Transverse colon (tissue), 4 donors: ENCODE data around the gene DNAH3. TPM values are rescaled to one million over a fixed set of nuclear protein-coding genes. Genes with fewer than 3 reads are reported as not detected.
"Not testable (repeated sequence)": the region's sequence is repeated elsewhere in the genome, so short reads cannot be mapped to it uniquely, and the experiment has no call there.

ENCODE experiments used
- DNase-seq: peaks from one replicate; pipeline ENCODE4 v3.0.0-alpha.2; 2019
- H3K27ac ChIP-seq, 4 donors: fragments of 200-600 bp; sonication (generic); 2 replicates each; pipeline ENCODE4 v1.5.1; 2016 to 2018; ENCODE audit warnings: inconsistent platforms in 4 of 4
- H3K27me3 ChIP-seq: fragments of 200-600 bp; sonication (generic); 2 replicates; pipeline ENCODE4 v1.5.1; 2017; ENCODE audit warnings: inconsistent platforms
- H3K36me3 ChIP-seq, 4 donors: fragments of 200-600 bp; sonication (generic); 2 replicates each; pipeline ENCODE4 v1.5.1; 2017 to 2019; ENCODE audit warnings: inconsistent platforms in 4 of 4
- H3K4me1 ChIP-seq, 4 donors: fragments of 200-600 bp; sonication (generic); 2 replicates each; pipeline ENCODE4 v1.5.1; 2017 to 2020; ENCODE audit warnings: inconsistent platforms in 4 of 4
- H3K4me3 ChIP-seq, 4 donors: fragments of 200-600 bp; sonication (generic); 1 replicate in 1 of 4; 2 replicates in 3 of 4; pipeline versions ENCODE4 v1.5.1 to v1.6.1; 2017 to 2019; ENCODE audit warnings: inconsistent platforms in 4 of 4
- H3K9me3 ChIP-seq, 2 donors: fragments of 200-600 bp; sonication (generic); 2 replicates each; pipeline ENCODE4 v1.5.1; 2017 to 2019; ENCODE audit warnings: inconsistent platforms in 2 of 2
- EP300 ChIP-seq: sonication (generic); formaldehyde crosslinking; IDR thresholded peaks from one replicate; pipeline ENCODE4 v1.6.1; 2017; ENCODE audit warnings: antibody characterized with exemption, low read depth
- POLR2A ChIP-seq: fragments of 450-650 bp; IDR thresholded peaks from one replicate; pipeline ENCODE4 v1.6.1; 2016; ENCODE audit warnings: antibody characterized with exemption, mild to moderate bottlenecking, moderate library complexity
- POLR2AphosphoS5 ChIP-seq, 3 donors: sonication (generic); formaldehyde crosslinking; IDR thresholded peaks; one replicate each; pipeline ENCODE4 v1.6.1; 2016; ENCODE audit warnings: antibody characterized with exemption in 3 of 3
- whole genome bisulfite sequencing, 2 donors: methylation state at CpG; one replicate each; pipeline ENCODE4 v1.1.5; 2018; ENCODE audit warnings: low coverage in 1 of 2; 5-methylcytosine and 5-hydroxymethylcytosine counted together
- in situ Hi-C, 4 donors: fragments of 200-750 bp; cut with MboI; loops; one replicate each; pipeline versions ENCODE4 v1.15.0 to v1.15.1; 2017; ENCODE audit warnings: low sequenced_read_pairs in 3 of 4, low pct_ligation_motif_present in 1 of 4, low pct_unique_long_range_greater_than_20kb in 1 of 4
- intact Hi-C: fragments of 100-400 bp; cut with DNase I; formaldehyde crosslinking; loops from one replicate; pipeline ENCODE4 v1.15.1; 2023; ENCODE audit warnings: low total_unique reads
- total RNA-seq, 4 donors: library from RNA; depleted of rRNA; stranded (reverse); fragments of >200 nt; gene quantifications; one replicate each; pipeline ENCODE4 v1.1.0, GENCODE V29; 2016
- TF ChIP-seq, protein P1 (sequence below), 5 experiments: fragments of 200-600 bp in 3 of 5; fragments of 450-650 bp in 2 of 5; sonication (generic) in 3 of 5; IDR thresholded peaks; 1 replicate in 2 of 5; 2 replicates in 3 of 5; pipeline ENCODE4 v1.5.1; 2016 to 2017; ENCODE audit warnings: antibody characterized with exemption in 5 of 5, inconsistent platforms in 3 of 5, mild to moderate bottlenecking in 2 of 5, moderate library complexity in 1 of 5

Gene DNAH3
- total RNA-seq, 4 donors from 2014 or later = 1.1 to 28.7 (median 5.5) TPM

DNA sequence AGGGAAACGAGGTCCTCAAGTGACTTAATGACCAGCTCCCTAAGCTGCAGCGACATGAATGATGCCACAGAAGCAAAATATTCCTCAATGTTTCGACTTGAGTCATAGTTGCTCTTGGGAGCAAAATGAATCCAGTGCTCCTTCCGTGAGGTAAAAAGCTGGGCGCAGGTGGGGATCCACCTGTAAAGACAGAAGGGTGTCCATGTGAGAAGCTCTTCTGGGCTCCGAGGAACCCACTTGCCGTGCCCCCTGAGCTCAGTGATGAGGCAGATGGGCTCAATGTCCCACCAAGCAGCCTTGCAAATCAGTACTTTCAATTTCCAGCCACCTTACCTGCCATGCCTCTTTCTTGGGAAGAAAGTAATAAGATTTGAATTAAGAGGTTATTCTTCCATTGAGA, 25.5 kb downstream of the DNAH3 start:
- intact Hi-C loops = no loop called here
- Histone ChIP-seq H3K27me3 (no peaks in the 10 kb centered on the region), H3K4me1 (no peaks in the 10 kb centered on the region), H3K36me3 (no peaks in the 10 kb centered on the region), H3K9me3 (no peaks in the 10 kb centered on the region), H3K4me3 (no peak overlapping the region), H3K27ac (no peak overlapping the region)
- 81 to 90% methylated on average over 4 to 7 of the region's 7 CpGs for WGBS, 2 donors
- TF ChIP-seq POLR2A = no peak
- in situ Hi-C loops = loop anchor here in 1 of 4 donors (25.0 kb wide), 1 partner anchor 1287 kb away; no protein-coding TSS in a partner anchor
- no peak for DNase-seq

DNA sequence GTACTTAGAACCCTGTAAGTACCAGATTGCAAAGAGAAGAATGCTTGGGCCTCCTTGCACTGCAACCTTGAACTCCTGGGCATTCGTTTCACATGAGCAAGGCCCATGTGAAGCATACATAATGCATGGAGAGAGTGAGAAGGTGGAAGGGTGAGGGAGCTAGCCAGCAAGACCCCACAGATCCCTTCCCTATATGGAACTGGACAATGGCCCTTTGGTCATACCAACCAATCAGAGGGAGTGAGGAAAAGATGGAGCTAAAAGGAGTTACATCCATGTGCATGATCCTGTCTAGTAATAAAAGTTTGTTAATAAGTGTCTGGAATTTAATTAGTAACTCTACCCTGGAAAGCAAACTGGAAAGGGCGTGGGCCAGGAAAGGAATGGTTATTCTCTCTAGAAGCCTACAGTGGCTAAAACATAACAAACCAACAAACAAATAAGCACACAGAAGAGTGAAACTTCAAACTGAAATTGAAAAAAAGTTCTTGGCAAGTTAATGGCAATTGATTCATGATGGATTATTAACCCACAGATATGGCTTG, 29.6 kb downstream of the DNAH3 start:
- H3K9me3 ChIP-seq = no peaks in the 10 kb centered on the region
- in situ Hi-C loops (no loop called here), intact Hi-C loops (no loop called here)
- no peak overlapping the region for H3K4me3 ChIP-seq
- no peak for TF ChIP-seq POLR2AphosphoS5 (IDR thresholded peaks at IDR 0.05)
- TF ChIP-seq, protein P1, sequence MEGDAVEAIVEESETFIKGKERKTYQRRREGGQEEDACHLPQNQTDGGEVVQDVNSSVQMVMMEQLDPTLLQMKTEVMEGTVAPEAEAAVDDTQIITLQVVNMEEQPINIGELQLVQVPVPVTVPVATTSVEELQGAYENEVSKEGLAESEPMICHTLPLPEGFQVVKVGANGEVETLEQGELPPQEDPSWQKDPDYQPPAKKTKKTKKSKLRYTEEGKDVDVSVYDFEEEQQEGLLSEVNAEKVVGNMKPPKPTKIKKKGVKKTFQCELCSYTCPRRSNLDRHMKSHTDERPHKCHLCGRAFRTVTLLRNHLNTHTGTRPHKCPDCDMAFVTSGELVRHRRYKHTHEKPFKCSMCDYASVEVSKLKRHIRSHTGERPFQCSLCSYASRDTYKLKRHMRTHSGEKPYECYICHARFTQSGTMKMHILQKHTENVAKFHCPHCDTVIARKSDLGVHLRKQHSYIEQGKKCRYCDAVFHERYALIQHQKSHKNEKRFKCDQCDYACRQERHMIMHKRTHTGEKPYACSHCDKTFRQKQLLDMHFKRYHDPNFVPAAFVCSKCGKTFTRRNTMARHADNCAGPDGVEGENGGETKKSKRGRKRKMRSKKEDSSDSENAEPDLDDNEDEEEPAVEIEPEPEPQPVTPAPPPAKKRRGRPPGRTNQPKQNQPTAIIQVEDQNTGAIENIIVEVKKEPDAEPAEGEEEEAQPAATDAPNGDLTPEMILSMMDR (IDR thresholded peaks at IDR 0.05) = no peak
- no peak for TF ChIP-seq POLR2A
- no peak for TF ChIP-seq EP300
- no peaks in the 10 kb centered on the region for H3K36me3 ChIP-seq
- no peak for DNase-seq
- WGBS, 2 donors = 50 to 59% methylated on average over 1 to 2 of the region's 2 CpGs
- H3K27me3 ChIP-seq = no peaks in the 10 kb centered on the region
- no peak overlapping the region for H3K27ac ChIP-seq
- no peaks in the 10 kb centered on the region for H3K4me1 ChIP-seq

DNA sequence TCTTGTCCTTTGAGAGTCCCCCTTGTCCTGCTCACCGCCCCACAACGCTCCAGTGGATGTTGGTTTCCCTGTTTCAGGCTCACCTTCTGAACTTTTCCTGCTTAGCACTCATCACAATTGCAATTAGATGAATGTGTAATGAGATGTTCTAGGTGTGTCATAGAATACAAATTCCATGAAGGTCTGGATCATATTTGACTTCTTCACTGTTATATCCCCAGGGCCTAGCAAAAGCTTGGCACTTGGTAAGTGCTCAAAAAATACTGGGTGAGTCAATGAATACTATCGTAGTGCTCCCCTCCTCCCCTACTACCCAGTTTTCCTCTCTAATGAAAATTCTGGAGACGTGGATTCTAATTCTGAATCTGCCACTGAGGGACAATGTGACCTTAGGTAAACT, 33.1 kb downstream of the DNAH3 start:
- no peak overlapping the region for H3K4me3 ChIP-seq
- no peak for TF ChIP-seq POLR2A
- TF ChIP-seq, protein P1 (IDR thresholded peaks at IDR 0.05) = no peak
- TF ChIP-seq POLR2AphosphoS5 (IDR thresholded peaks at IDR 0.05) = no peak
- TF ChIP-seq EP300 = no peak
- no peaks in the 10 kb centered on the region for H3K36me3 ChIP-seq
- intact Hi-C loops (no loop called here), in situ Hi-C loops (no loop called here)
- 91 to 95% methylated on average over 2 to 4 of the region's 4 CpGs for WGBS, 2 donors
- H3K9me3 ChIP-seq = no peaks in the 10 kb centered on the region
- DNase-seq = no peak
- H3K4me1 ChIP-seq = no peaks in the 10 kb centered on the region
- no peaks in the 10 kb centered on the region for H3K27me3 ChIP-seq
- H3K27ac ChIP-seq = no peak overlapping the region

DNA sequence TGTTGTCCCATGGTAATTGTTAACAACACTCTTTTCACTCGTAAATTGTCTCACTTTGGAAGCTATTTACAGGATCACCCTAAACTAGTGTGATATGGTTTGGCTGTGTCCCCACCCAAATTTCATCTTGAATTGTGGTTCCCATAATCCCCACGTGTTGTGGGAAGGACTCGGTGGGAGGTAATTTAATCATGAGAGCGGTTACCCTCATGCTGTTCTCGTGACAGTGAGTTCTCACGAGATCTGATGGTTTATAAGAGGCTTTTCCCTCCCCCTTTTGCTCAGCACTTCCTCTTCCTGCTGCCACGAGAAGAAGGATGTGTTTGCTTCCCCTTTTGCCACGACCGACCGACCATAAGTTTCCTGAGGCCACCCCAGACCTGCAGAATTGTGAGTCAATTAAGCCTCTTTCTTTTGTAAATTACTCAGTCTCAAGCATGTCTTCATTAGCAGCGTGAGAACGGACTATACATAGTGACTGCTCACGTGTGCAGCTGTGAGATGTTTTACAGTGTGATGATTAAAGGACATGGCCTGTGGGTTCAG, 34.4 kb downstream of the DNAH3 start:
- WGBS, 2 donors = 31 to 60% methylated on average over 4 to 13 of the region's 13 CpGs
- in situ Hi-C loops = no loop called here
- DNase-seq = no peak
- Histone ChIP-seq H3K36me3 (no peaks in the 10 kb centered on the region), H3K27me3 (no peaks in the 10 kb centered on the region), H3K9me3 (no peaks in the 10 kb centered on the region), H3K4me1 (no peaks in the 10 kb centered on the region), H3K27ac (no peak overlapping the region), H3K4me3 (peak overlapping the region in 1 of 4 donors; percentile 11)
- TF ChIP-seq EP300 (no peak), POLR2AphosphoS5 (IDR thresholded peaks at IDR 0.05) (no peak), POLR2A (no peak)
- intact Hi-C loops = no loop called here

DNA sequence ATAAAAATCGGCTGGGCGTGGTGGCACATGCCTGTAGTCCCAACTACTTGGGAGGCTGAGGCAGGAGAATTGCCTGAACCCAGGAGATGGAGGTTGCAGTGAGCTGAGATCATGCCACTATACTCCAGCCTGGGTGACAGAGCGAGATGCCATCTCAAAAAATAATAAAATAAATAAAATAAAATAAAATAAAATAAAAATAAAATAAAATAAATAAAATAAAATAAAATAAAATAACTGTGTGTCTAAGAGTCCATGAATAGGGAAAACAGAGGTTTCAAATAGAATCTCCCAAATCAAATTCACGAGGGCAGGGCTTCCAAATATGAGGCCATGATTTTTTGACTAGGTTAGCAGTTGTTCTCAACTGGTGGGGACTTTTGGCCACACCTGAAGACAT, 35.1 kb downstream of the DNAH3 start:
- H3K4me1 ChIP-seq, H3K36me3 ChIP-seq, H3K27me3 ChIP-seq, H3K9me3 ChIP-seq, DNase-seq, H3K27ac ChIP-seq, intact Hi-C loops, in situ Hi-C loops, H3K4me3 ChIP-seq: not testable (repeated sequence)
- 95 to 100% methylated on average over 1 to 4 of the region's 4 CpGs for WGBS, 2 donors
